Embryonic facial prominence (tissue), 1 donor: ENCODE data around the gene SMC1B.

Experiments used
- DNase-seq: peaks from one replicate; pipeline ENCODE4 v3.0.0-alpha.2; 2016; ENCODE audit errors: extremely low spot score

Gene SMC1B

DNA sequence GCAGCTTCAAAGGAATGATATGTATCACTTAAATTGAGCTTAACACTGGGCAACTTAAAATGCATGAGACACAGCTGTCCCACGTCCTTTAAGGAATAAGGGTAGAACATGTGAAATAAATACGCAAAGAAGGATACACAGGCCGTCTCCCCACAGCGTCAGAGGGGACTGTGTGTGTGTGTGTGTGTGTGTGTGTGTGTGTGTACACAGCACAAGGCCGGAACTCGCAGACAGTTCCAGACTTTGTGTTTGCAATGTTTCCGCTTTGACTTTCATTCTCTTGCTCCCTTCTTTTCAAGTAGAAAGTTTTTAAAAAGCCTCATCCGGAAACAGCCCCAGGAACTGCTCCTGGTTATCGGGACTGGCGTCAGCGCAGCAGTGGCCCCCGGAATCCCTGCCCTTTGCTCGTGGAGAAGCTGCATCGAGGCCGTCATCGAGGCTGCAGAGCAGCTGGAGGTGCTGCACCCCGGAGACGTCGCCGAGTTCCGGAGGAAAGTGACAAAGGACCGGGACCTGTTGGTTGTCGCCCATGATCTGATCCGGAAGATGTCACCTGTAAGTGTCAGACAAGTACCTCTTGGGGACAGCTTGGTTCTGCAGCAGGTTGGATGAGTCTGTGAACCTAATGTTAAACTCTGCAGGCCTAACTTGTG is 90.4 kb downstream of the SMC1B start:
- DNase-seq = no peak

DNA sequence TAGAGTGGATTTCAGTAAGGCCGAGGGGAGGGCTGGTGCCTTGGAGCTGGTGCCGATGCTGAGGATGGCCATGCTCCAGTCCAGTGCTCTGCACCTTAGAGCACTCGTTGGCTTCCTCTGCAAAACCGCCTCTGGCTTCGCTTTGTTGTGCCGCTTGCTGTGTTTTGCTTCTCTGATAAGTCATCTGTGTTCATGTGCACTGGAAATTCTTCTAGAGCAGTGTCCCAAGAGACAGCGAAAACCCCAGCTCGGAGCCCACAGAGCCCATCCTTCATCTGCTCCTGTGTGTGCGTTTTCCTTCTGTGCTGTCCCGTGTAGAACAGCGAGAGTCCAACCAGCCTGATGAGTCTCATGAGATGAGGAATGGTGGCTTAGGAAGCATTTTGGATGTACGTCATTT is 91.6 kb downstream of the SMC1B start:
- no peak for DNase-seq

DNA sequence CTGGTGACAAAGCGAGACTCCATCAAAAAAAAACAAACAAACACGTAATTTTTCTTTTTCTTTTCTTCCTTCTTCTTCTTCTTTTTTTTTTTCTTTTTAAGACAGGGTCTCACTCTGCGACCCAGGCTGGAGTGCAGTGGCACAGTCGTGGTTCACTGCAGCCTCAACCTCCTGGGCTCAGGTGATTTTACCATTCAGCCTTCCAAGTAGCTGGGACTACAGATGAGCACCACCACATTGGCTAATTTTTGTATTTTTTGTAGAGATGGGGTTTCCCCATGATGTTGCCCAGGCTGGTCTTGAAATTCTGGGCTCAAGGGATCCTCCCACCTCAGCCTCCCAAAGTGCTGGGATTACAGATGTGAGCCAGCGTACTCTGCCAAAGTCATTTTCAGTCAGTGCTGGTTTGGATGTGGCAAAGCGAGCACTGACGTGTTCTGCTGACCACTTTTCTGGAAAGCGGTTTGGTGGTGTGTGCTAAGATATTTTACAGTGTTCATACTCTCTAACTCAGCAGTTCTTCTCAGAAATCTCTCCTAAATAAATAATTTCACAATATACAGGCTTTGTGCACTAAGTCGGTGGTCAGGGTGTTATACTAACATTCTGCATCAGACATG is 92.9 kb downstream of the SMC1B start:
- DNase-seq = no peak

DNA sequence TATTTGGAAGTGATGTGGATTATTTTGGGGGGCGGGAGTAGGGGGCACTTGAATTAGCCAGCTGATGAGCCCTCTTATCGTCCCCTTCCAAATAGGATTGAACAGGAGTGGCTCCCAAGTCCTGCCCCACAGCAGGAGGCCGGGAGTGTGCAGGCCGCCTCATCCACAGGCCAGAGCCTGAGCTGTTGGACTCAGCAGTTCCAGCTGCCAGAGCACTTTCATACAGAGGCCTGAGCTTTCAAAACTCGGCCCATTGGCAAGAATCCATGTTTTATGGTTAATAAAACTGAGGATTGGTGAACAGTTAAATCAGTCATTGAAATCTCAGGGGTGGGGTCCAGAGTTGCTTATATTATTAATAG is 94.1 kb downstream of the SMC1B start:
- no peak for DNase-seq

DNA sequence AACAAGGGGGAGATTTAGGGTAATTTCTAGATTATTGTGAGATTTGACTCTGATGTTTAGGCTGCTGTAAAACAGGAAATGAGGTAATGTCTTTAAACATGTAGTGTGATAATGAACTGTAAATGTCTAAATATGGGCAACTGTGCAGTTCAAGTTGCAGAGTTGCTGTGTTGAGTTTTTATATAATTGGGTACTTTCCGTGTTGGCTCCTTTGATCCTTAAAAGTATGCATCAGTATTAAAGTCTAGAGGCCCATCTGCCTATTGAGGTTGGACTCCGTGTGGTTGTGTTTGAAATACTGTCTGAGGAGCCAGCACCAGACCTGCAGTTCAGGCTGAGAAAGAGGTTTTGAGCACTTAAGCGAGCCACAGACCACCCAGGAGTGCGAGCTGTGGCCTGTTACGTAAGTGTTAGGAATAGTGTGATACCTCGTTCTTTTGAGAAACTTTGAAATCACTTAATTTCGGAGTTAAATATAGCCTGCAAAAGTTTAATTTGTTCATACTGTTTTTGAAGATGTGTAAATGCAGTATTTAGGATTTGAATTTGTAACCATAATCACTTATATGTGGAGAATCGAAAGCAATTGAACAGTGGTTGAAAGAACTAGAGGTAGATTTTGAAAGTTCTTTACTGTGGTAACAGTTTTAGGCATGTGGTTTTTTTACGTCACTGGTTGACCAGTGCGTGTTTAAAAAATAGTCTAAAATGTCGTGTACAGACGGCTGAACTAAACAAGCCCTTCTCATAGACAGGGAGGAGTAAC is 94.7 kb downstream of the SMC1B start:
- peak; percentile 38 for DNase-seq

DNA sequence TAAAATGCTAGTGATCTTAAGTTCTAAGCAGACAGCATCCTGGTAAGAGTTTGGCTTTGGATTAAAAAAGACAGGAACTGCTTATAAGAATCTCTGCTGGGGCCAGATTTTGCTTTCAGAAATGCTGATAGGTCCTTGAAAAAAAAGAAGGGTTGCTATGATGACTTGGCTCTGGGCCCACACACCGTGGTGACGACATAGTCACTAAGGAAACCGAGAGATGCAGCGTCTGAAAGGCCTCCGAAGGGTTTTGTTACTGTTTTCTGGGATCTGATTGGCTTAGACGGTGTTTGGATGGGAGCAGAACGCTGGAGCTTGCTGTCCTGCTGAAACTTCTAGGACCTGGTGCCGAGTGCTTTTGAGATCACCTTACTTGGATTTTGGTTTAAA is 95.2 kb downstream of the SMC1B start:
- DNase-seq = peak; percentile 86

DNA sequence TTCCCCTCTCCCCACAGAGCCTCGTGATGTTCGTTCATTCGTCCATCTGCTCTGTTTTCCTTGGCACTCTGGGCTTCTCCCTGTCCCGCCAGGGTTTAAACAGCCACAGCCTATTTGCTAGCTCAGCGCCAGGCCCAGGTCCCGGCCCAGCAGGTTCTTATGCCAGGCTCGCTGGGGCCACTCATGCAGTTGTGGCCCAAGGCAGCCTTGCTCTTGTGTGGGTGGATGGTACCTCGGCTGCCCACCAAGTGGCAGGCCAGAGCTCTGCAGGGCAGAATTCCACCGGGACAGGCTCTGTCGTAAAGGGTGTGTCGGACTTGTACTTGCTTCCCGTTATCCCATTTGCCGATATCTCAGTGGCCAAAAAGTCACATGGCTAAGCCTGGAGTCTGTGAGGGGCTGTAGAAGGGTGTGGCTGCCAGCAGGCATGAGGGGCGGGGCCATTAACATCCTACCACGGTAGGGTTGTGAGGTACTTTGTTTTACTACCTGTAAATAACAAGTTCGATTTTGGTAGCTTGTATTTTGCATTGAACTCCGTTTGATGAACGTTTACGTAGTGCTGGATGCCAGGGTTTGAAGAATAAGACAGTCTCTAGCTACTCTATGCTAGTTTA is 95.7 kb downstream of the SMC1B start:
- DNase-seq = no peak

DNA sequence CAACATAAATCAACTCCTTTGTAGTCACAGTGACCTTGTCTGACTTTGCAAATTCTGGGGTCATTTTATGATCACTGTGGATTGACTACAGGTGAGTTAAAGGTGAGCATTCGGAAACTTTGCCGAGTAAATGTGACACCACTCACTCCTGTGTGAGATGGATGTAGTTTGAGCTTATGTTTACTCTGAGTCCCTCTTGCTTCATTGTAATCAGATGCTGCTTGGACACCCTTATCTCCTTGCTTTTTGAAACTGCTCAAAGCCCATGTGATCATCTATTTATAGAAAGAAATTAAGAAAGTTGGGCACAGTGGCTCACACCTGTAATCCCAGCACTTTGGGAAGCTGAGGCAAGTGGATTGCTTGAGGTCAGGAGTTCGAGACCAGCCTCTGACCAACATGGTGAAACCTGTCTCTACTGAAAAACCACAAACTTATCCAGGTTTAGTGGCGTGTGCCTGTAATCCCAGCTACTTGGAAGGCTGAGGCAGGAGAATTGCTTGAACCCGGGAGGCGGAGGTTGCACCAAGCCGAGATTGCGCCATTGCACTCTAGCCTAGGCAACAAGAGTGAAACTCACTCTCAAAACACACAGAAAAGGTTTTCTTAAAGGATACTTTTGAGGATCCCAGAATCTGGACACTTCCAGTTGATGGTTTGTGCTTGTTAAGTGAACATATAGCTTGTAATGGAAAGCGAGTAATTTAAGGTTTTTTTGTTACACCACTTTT is 96.4 kb downstream of the SMC1B start:
- DNase-seq = no peak

DNA sequence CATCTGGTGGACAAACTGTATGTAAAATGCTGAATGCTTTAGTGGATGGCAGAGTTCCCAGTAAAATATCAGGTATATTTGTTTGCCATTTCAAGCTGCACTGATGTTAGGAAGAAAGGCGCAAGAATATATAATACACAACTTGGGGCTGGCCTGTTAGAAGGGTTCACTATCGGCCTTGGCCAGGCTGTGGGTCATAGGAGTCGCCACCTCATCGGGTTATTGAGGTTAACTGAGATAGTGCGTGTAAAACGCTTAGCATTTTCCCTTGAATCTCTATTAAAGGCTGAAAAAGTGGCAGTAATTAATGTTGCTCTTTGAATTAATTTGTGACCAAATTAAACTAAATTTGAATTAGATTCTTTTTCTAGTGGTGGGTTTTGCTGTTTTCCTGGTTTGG is 98.6 kb downstream of the SMC1B start:
- DNase-seq = no peak

DNA sequence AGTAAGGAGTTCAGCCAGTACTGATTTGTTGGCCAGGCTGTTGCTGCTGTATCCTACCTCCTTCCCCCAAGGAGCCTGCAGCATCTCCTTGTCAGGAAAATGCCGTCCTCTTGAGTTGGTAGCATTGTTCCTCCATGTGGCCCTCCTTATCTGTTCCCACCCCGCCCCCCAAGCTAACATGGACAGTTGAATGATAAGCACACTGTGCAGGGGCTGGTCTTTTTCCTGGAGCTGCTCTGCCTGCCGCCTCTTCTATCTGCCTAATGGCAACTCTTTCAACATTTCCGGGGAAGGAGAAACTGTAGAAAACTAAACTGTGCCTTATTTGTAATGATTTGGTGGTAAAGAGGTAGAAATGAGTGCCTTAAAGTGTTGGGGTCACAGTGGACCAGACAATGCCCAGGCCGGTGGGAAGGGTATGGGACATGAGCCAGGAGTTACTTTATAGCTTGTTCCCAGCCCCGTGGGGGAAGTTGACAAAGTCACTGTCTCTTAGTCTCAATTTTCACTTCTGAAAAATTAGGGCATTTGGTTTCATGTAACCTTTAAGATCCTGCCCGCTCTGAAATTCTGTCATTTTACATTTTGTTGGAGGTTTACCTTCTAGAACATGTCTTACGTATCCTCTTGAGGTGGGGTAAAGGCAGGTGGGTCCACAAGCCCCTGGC is 99.2 kb downstream of the SMC1B start:
- no peak for DNase-seq

DNA sequence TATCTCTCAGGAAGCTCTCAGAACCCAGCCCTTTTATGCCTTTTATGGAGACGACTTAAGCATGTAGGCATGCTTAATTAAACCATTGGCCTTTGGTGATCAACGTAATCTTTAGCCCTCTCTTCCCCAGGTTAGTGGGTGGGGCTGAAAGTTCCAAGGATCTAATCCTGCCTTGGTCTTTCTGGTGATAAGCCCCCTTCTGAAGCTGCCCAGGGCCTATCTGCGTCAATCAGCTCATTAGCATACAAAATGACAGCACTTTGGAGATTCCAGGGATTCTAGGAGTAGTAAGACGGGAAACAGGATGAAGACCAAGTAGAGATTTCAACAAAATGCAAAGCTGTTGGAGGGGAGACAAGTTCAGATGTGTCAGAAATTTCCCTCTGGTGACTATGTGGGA is 100.5 kb downstream of the SMC1B start:
- DNase-seq = no peak

DNA sequence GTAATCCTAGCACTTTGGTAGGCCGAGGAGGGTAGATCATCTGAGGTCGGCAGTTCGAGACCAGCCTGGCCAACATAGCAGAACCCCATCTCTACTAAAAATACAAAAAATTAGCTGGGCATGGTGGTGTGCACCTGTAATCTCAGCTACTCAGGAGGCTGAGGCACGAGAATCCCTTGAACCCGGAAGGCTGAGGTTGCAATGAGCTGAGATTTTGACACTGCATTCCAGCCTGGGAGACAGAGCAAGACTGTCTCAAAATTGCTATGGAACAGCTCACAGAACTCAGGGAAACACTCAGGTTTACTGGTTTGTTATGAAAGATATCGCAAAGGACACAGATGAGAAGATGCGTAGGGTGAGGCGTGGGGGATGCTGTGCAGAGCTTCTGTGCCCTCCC is 101.0 kb downstream of the SMC1B start:
- DNase-seq = no peak

DNA sequence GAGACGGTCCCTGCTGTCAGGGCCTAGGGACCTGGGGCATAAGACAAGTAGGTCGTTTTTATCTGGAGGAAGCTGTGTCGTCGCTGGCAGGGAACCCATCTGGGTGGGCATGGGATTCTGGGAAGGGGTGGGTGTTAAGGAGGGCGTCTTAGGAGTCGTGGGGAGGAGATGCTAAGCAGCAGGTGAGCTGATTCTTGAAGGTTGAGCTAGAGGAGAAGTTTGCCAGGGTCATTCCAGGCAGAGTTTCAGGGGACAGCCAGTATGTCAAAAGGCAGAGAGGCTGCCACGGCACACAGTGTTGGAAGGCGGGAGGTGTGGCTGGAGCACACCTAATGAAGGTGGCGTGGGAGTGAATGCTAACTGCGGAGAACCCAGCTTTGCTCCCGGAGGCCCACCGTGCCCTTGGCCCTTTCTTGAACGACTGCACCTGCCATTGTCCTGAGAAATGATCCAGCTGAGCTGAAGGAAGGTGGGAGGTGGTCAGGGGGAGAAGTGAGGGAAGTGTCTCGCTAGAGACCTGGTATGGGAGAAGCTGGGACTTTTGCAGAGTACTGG is 102.3 kb downstream of the SMC1B start:
- DNase-seq = no peak

DNA sequence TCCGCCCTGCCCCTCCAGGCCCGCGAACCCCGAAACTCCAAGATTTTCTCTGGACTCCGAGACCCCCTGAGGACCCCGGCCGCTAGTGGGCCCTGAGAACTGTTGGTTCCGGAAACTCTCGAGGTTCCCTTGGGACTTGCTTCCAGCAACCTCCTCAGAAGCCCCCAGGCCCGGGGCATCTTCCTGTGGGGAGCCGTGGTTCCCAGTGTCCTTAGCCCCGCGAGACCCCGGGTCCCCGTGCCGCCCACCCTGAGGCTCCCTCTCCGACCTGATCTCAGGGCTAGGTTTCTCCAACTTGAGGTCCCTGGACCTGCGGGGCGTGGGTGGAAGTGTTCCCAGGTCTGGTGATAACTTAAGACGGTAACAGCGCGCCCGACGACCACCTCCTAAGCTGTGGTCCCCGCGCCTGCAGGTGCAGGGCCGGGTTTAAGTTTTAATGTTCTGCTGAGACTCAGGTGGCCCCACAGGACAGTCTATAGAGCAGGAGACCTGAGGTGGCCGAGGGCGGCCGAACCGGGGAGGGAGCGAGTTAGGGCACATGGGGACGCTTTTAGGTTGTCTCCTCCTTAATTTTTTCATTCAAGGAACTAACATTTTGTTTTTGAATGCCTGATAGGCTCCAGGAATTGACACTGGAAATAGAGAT is 102.9 kb downstream of the SMC1B start:
- DNase-seq = no peak

DNA sequence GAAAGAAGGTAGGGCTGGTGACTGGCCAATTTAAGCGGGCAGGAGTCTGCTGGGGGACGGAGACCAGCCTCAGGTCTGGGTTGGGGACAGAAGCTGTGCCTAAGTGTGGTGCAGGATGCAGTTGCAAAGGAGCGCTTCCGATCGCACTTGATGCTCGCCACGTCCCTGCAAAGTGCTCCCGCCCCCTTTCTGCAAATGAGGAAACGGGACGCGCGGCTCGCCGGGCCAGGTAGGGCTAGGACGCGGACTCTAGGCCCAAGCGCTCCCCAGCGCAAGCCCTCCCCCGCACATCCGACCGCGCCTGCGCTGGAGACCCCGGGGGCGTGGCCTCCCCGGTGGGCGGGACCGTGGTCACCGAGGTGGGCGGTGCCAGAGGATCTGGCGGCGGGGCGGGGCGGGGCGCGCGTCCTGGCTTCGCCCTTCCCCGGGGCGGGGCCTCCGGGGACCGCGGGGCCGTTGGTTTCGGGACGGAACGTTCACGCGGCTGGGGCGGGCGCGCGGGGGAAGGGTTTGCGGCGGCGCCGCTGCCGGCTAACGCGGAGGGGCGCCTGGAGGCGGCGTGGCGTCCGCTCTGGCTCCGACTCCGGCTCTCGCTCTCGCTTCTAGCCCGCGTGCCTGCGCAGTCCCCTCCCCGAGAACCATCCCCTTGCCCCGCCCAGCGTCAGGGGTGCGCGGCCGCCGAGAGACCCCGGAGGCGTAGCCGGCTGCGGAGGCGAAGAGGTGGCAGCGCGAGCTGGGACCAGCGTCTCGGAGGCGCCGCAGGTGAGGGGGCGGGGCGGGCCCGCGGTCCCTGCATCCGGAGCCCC is 103.8 kb downstream of the SMC1B start, which contains the start of gene FAM118A:
TSS of gene FAM118A (plus strand) at position 513 of the 806 bp plus-strand sequence. CDS start 12,446 bp downstream, outside the sequence.
- peak; percentile 81 for DNase-seq

DNA sequence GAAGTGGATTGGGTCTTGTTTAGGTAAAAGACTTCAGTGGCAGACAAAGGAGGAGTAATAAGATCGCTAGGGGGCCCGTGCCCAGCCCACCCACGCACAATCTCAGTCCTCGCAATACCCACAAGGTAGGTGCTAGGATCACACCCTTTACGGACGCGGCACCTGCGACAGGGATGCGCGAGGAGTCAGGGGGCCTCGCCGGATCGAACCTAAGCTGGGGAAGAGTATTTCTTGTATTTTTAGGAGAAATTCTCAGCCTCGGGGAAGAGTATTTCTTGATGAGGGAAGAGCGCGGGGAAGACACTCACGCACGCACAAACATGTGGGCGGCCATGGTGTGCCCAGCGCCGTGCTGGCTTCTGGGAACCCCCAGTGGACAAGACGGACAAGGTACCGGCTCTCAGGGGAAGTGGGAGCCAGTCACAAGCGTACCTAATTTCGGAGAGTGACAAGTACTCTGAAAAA is 104.4 kb downstream of the SMC1B start:
- no peak for DNase-seq

DNA sequence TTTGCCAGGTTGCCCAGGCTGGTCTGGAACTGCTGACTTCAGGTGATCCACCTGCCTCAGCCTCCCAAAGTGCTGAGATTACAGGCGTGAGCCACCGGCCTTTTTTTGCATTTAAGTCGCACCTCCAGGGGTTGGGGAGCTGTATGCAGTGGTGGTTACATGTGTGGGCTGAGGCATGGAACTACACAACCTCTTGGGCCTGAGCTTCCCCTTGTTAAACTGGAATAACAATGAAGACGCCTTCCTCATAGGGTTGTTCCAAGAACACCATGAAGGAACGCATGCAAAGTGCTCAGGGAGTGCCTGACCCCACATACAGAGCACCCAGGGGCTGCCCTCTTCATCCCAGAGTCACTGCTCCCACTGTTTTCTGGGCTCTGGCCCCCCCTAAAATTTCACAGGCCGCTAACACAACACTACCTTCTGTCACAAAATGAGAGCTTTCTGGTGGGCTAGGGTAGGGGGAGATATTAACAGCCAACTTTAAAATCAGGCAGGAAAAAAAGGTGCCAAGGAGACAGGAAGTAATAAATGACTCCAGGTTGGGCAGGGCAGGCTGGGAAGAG is 104.9 kb downstream of the SMC1B start:
- no peak for DNase-seq

DNA sequence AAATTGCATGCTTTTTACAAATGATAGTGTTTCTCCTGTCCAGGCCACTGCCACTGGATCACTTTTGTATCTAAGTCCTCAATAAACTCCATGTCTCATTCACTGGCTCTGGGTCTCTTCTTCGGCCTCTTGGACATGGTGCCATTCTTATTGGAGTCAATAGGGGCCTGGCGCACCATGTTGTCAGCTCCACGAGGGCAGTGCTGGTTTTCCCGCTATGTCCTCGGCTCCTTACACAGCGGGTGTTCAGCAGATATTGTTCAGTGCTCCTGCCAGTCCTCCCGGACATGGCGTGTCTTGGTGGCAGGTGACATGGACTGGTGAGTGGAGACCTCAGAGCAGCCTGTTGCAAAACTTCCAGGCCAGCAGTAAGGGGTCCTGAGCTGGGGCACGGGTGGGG is 107.3 kb downstream of the SMC1B start:
- no peak for DNase-seq

DNA sequence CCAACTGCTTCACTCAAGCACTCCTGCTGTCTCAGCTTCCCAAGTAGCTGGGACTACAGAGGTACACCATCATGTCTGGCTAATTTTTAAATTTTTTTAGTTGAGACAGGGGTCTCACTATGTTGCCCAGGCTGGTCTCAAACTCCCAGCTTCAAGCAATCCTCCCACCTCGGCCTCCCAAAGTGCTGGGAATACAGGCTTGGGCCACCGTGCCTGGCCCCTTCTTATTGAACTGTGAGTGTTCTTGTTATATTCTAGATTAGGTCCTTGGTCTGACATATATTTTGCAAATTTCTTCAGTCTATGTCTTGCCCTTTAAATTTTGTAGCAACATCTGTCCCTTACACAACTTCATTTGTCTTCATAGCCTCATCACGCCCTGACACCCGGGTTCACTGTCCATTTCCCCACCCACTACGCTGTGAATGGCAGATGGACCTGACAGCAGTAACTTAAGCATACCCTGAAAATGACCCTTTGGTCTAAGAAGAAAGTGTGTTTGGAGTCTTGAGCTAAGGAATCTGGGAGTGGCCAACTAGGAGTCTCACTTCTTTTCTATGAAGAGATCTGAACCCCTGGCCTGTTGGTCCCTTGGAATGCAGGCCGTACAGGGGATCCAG is 107.8 kb downstream of the SMC1B start:
- DNase-seq = no peak
